KMS-11 (cell line): Measurements from ENCODE around the gene OBSCN.

Source experiments
- H2AFZ ChIP-seq: fragments of 200-600 bp; sonication (generic); 2 replicates; pipeline ENCODE4 v1.6.1; 2016; ENCODE audit warnings: antibody characterized with exemption, mixed run types, low read depth
- H3K27ac ChIP-seq: fragments of 200-600 bp; sonication (generic); 2 replicates; pipeline ENCODE4 v1.6.1; 2016; ENCODE audit warnings: mild to moderate bottlenecking, mixed run types
- H3K27me3 ChIP-seq: fragments of 200-600 bp; sonication (generic); 2 replicates; pipeline ENCODE4 v1.6.1; 2017; ENCODE audit warnings: mild to moderate bottlenecking, low read depth, mixed run types, moderate library complexity; ENCODE audit not compliant: insufficient read depth
- H3K36me3 ChIP-seq: fragments of 200-600 bp; sonication (generic); 2 replicates; pipeline ENCODE4 v1.6.1; 2017; ENCODE audit warnings: mild to moderate bottlenecking, mixed run types; ENCODE audit not compliant: insufficient read depth
- H3K4me1 ChIP-seq: fragments of 200-600 bp; sonication (generic); 2 replicates; pipeline ENCODE4 v1.6.1; 2016; ENCODE audit warnings: mild to moderate bottlenecking, low read depth, mixed run types; ENCODE audit not compliant: poor library complexity, severe bottlenecking
- H3K4me2 ChIP-seq: fragments of 200-600 bp; sonication (generic); 2 replicates; pipeline ENCODE4 v1.7.0; 2016; ENCODE audit warnings: mild to moderate bottlenecking, mixed run types
- H3K4me3 ChIP-seq: fragments of 200-600 bp; sonication (generic); IDR thresholded peaks from 2 replicates; pipeline ENCODE4 v1.6.1; 2017; ENCODE audit warnings: low read depth, low read length, mixed read lengths; ENCODE audit not compliant: insufficient read depth
- H3K79me2 ChIP-seq: fragments of 200-600 bp; sonication (generic); 2 replicates; pipeline ENCODE4 v1.6.1; 2016; ENCODE audit warnings: low read depth, mixed run types; ENCODE audit not compliant: insufficient read depth
- H3K9ac ChIP-seq: fragments of 200-600 bp; sonication (generic); 2 replicates; pipeline ENCODE4 v1.6.1; 2016; ENCODE audit warnings: mild to moderate bottlenecking, mixed run types
- H4K20me1 ChIP-seq: fragments of 200-600 bp; sonication (generic); 2 replicates; pipeline ENCODE4 v1.6.1; 2016; ENCODE audit warnings: mild to moderate bottlenecking, mixed run types; ENCODE audit not compliant: insufficient read depth
- CTCF ChIP-seq: fragments of 200-600 bp; sonication (generic); conservative IDR thresholded peaks from 2 replicates; pipeline ENCODE4 v1.6.1; 2017; ENCODE audit warnings: low read depth, mild to moderate bottlenecking, antibody characterized with exemption, low read length, moderate library complexity, mixed read lengths

The OBSCN gene

GRCh38 chr1:228341814-228342626, 134.2 kb downstream of the OBSCN start:
- H3K4me2 ChIP-seq: no peak overlapping the region

GRCh38 chr1:228342627-228343190, 134.9 kb downstream of the OBSCN start:
- no peak overlapping the region for H2AFZ ChIP-seq
- H3K4me3 ChIP-seq: no peak overlapping the region
- no peak for TF ChIP-seq CTCF
- H3K9ac ChIP-seq: no peak overlapping the region
- H3K4me1 ChIP-seq: no peaks in the 10 kb centered on the region
- no peaks in the 10 kb centered on the region for H3K36me3 ChIP-seq
- H4K20me1 ChIP-seq: no peaks in the 10 kb centered on the region
- no peak overlapping the region for H3K4me2 ChIP-seq
- H3K79me2 ChIP-seq: no peaks in the 10 kb centered on the region
- H3K27me3 ChIP-seq: no peaks in the 10 kb centered on the region
- H3K27ac ChIP-seq: no peak overlapping the region

More at GRCh38 chr1:228341814-228342626, 134.2 kb downstream of the OBSCN start:
- no peak overlapping the region for H3K9ac ChIP-seq
- no peaks in the 10 kb centered on the region for H3K27me3 ChIP-seq
- H3K4me1 ChIP-seq: no peaks in the 10 kb centered on the region
- no peaks in the 10 kb centered on the region for H4K20me1 ChIP-seq
- H3K36me3 ChIP-seq: no peaks in the 10 kb centered on the region
- H3K79me2 ChIP-seq: no peaks in the 10 kb centered on the region
- H3K27ac ChIP-seq: no peak overlapping the region
- H2AFZ ChIP-seq: no peak overlapping the region
- no peak for TF ChIP-seq CTCF
- H3K4me3 ChIP-seq: no peak overlapping the region

DNA sequence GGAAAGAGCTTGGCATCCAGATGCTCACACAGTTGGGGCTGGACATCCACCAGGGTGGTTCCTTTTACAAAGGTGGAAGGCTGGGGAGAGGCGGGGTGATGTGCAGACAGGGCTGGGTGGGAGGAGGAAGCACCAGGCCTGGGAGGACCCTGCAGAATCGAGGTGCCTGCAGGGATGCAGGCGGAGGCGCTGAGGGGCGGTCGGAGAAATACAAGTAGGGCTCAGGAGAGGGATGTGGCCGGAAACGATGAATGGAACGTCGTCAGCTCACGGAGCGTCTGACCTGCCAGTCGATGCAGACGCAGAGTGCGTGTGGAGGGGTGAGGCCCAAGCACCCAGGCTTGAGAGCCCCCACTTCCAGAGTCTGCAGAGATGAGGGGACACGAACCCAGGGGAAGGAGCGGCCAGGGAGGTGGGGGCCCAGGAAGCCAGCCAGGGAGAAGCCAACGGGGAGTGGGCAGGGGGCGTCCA, 135.4 kb downstream of the OBSCN start:
- Histone ChIP-seq H3K9ac (no peak overlapping the region), H3K4me1 (no peaks in the 10 kb centered on the region), H4K20me1 (no peaks in the 10 kb centered on the region), H3K4me3 (no peak overlapping the region), H3K27ac (no peak overlapping the region), H3K4me2 (no peak overlapping the region), H3K79me2 (no peaks in the 10 kb centered on the region), H2AFZ (no peak overlapping the region), H3K27me3 (no peaks in the 10 kb centered on the region), H3K36me3 (no peaks in the 10 kb centered on the region)
- TF ChIP-seq CTCF: no peak

DNA sequence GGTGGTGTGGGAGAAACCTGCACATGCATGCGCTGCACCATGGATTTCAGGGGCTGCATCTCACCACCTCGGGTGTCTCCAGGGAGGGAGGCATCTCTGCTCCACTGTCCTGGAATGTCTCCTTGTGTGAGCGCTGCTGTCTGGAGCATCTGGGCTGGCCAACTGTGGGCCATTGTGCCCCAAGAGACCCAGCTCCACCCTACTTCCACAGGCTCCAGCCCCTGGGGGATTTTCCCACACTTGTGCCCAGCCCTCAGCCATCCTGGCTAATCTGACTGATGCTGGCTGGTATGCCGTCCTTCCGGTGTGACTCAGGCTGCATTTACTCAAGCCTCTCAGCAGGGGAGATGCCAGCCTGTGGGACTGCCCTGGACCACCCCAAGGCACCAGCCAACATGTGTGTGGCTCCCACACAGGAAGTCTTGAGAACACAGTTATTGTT, 136.8 kb downstream of the OBSCN start:
- Histone ChIP-seq H3K27ac (no peak overlapping the region), H3K27me3 (no peaks in the 10 kb centered on the region), H3K79me2 (no peaks in the 10 kb centered on the region), H2AFZ (no peak overlapping the region), H3K36me3 (no peaks in the 10 kb centered on the region), H3K4me1 (no peaks in the 10 kb centered on the region), H3K9ac (no peak overlapping the region), H3K4me2 (no peak overlapping the region), H3K4me3 (no peak overlapping the region), H4K20me1 (no peaks in the 10 kb centered on the region)
- TF ChIP-seq CTCF: no peak
